HFF-Myc (cell line): Measurements from ENCODE around the gene LYPD6.

ENCODE experiments used
- DNase-seq: peaks from one replicate; pipeline ENCODE4 v3.0.0-alpha.2; 2011; ENCODE audit warnings: low read depth; ENCODE audit errors: extremely low read depth
- H3K4me3 ChIP-seq: replicated peaks from 2 replicates; pipeline ENCODE4 v1.5.1; 2011; ENCODE audit warnings: low read depth, mild to moderate bottlenecking, control low read depth, low read length
- TF ChIP-seq, protein P1 (sequence below): IDR thresholded peaks from 2 replicates; pipeline ENCODE4 v1.5.1; 2012; ENCODE audit warnings: mild to moderate bottlenecking, low read depth, low read length, control low read depth; ENCODE audit errors: missing control alignments

Gene LYPD6

DNA sequence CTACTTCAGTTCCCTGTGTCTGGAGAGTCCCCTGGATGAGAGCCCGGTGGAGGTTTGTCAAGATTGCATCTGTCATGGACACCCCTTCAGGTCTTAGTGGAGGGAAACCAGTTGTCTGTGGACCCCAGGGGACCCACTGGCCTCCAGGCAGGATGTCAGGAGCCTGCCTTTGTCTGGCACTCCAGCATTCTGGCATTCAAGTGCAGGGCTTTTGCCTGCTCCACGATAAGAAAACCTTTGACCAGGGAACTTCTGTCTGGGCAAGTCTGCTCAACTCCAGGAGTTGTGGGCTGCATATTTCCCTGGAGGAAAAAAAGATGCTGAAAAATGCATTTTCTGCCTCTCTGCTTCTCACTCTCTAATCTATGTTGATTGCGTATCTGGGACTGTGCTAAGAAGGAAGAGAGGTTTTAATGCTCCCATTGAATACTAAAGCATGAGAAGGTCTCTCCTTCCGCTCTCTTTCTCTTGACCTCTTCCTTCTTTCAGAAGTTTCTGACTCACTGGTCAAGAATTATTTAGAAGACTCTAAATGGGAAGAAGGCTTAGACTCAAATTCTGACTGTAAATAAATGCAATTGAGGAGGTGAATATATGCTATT, 152.7 kb downstream of the LYPD6 start:
- H3K4me3 ChIP-seq, result no peak overlapping the region
- TF ChIP-seq, protein P1, sequence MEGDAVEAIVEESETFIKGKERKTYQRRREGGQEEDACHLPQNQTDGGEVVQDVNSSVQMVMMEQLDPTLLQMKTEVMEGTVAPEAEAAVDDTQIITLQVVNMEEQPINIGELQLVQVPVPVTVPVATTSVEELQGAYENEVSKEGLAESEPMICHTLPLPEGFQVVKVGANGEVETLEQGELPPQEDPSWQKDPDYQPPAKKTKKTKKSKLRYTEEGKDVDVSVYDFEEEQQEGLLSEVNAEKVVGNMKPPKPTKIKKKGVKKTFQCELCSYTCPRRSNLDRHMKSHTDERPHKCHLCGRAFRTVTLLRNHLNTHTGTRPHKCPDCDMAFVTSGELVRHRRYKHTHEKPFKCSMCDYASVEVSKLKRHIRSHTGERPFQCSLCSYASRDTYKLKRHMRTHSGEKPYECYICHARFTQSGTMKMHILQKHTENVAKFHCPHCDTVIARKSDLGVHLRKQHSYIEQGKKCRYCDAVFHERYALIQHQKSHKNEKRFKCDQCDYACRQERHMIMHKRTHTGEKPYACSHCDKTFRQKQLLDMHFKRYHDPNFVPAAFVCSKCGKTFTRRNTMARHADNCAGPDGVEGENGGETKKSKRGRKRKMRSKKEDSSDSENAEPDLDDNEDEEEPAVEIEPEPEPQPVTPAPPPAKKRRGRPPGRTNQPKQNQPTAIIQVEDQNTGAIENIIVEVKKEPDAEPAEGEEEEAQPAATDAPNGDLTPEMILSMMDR, result no peak
- DNase-seq, result no peak

DNA sequence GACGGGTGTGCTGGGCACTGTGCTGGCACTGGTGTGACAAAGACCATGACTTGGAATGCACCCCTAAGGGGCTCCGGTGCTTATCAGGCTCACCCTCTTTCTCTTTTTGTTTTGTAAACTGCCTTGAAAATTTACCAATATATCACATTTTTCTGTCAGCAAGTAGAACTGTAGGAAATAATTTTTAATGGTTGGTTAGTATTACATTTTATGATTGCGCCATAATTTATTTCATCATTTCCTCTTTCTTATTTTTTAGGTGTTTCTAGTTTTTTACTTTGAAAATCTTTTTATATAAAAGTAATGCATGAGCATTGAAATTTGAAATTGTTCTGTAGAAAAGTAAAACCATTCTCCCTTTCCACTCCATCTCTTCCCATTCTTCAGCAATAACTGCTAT, 156.3 kb downstream of the LYPD6 start:
- no peak overlapping the region for H3K4me3 ChIP-seq
- no peak for DNase-seq
- TF ChIP-seq, protein P1, result no peak

DNA sequence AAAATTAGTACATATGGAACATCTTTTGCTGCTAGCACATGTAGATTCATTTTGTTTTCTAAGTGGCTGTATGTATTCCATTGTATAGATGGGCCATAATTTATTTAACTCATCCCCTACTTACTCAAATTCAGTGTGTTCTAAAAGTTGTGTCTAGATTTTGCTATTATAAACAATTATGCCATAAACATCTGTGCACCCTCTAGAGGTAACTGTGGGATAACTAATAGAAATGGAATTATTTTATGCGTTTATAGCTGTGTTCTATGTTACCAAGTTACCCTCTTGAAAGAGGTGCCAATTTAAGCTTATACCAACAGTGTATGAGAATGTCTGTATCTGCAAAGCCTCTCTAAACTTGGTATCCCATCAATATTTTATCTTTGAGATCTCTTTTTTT, 156.8 kb downstream of the LYPD6 start:
- TF ChIP-seq, protein P1, result no peak
- DNase-seq, result no peak

DNA sequence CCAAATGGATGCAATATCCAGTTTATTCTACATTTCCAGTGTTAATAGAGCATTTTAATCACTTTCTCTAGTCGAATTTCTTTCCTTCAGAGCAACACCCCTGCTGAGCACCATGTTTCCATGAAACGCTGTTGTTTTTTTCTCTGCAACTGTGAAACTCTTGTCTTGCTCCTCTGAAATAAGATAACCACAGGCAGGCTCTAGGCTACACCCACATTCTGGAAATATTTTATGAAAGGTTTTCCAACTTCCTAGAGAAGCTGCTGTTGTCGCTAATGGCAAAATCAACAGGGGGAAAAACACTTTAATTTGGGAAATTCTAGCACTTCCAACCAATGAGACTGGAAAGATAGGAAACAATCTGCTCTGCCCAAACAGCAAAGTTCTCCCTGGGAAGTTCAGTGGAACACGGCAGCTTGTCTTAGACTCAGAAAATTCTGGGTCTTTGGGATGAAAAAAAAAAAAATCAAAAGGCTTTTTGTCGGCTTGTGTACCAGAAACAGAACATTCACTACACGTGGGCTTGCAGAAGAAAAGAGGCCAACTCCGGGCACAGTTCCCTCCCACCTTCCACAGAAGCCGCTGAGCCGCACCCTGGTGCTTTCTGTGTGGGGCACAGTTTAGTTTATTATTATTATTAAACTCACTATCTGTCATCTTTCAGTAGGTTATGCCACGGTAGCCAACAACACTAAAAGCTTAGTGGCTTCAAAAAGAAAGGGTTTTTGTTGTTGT, 158.5 kb downstream of the LYPD6 start:
- no peak overlapping the region for H3K4me3 ChIP-seq
- no peak for DNase-seq
- TF ChIP-seq, protein P1, result no peak

More for the DNA sequence above, 156.8 kb downstream of the LYPD6 start:
- no peak overlapping the region for H3K4me3 ChIP-seq

DNA sequence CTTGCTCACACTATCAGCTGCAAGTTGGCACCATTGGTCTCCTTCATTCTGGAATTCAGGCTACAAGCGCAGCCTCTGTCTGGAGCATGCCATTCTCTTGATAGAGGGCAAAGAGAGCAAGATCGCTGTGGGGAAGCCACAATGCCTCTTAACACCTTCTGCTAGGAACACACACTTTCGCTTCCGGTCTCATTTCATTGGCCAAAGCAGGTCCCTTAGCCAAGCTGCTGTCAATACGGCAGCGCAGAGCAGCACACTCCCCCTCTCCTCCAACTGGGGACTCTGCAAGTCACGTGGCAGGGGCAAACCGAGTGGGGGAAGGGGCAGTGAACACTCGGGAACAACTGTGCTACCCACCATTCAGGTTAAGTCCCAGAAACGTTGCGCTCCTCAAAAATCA, 159.1 kb downstream of the LYPD6 start:
- TF ChIP-seq, protein P1, result no peak
- no peak overlapping the region for H3K4me3 ChIP-seq
- no peak for DNase-seq

DNA sequence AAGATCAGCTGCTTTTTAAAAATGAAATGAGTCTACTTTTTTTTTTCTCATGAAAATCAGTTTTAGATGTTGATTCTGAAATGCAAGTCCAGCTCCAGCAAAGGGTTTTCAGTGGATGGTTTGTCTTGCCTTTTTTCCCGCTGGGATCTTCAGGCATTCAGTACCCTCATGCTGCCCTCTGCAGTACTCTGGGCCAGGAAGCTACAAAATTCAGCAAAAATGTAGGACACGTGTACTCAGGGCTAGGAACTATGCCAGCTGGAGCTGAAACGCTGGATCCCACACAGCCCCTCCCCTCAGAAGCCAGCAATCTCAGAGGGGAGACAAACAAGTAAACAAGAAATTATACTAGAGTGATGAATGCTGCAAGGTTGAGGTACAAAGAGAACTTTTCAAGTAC, 159.9 kb downstream of the LYPD6 start:
- peak; percentile 17 for DNase-seq
- no peak overlapping the region for H3K4me3 ChIP-seq
- TF ChIP-seq, protein P1, result peak; percentile 14
